ENCODE data around the gene CILP.

DNA sequence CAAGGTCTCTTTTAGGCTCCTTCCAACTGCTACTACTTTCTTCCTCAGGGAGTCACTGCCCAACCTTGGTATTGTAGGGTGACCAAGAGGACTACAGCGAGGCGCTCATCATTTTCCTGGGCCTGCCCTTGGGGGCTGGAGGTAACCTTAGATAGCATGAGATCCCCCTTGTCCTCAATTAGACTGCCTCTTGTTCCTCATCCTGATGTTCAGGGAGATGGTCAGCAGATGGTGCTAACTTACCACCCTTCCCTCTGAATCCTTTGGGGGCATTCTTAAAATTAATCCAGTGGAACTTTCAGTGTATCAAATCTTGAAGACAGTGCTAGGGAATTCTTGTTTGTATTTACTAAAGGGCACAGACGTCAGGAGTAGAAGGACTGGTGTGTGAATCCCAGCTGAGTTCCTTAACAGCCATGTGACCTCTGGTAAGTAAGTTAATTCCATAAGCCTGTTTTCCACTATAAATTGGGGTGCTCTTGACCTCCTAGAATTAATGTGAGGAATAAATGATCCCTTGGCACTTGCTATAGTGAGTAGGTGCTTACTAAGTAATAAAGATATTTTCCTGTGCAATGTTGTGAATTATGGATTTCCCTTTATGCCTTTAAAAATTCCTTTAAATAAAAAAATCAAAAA, 22.1 kb downstream of the CILP start:
- TF ChIP-seq POLR2A (IDR thresholded peaks at IDR 0.05; ENCODE audit: low read depth, low read length) (no peak), TAF1 (IDR thresholded peaks at IDR 0.05; ENCODE audit: borderline replicate concordance, low read depth, low read length) (no peak)

Measured in GM12892 (cell line).